Stimulated activated naive CD8-positive, alpha-beta T cell treated with anti-CD3 and anti-CD28 coated beads, Interleukin-15, amount 100 ng/mL, for 72 hours (primary cell): ENCODE measurements around the gene ARHGAP15.

ENCODE experiments used
- ATAC-seq: fragments of 150-1000 bp; cut with Tn5 transposase; 2 replicates; pipeline ENCODE4 v1.10.0; 2021; ENCODE audit warnings: mild to moderate bottlenecking, moderate library complexity
- DNase-seq, 2 donors: peaks; one replicate each; pipeline ENCODE4 v3.0.0; 2021 to 2022
- H3K27ac Mint-ChIP-seq, 2 donors: one replicate each; pipeline ENCODE4 v1.8.0; 2022; ENCODE audit warnings: mild to moderate bottlenecking in 2 of 2, mixed read lengths in 2 of 2, moderate library complexity in 2 of 2
- H3K27me3 Mint-ChIP-seq: one replicate; pipeline ENCODE4 v1.8.0; 2022; ENCODE audit warnings: mixed read lengths
- H3K4me1 Mint-ChIP-seq: one replicate; pipeline ENCODE4 v1.8.0; 2022; ENCODE audit warnings: mild to moderate bottlenecking, mixed read lengths
- H3K4me3 Mint-ChIP-seq, 2 donors: one replicate each; pipeline ENCODE4 v1.8.0; 2022; ENCODE audit warnings: mild to moderate bottlenecking in 2 of 2, mixed read lengths in 2 of 2, moderate library complexity in 1 of 2
- H3K9me3 Mint-ChIP-seq, 2 donors: one replicate each; pipeline ENCODE4 v1.8.0; 2022; ENCODE audit warnings: mixed read lengths in 2 of 2

The ARHGAP15 gene

DNA sequence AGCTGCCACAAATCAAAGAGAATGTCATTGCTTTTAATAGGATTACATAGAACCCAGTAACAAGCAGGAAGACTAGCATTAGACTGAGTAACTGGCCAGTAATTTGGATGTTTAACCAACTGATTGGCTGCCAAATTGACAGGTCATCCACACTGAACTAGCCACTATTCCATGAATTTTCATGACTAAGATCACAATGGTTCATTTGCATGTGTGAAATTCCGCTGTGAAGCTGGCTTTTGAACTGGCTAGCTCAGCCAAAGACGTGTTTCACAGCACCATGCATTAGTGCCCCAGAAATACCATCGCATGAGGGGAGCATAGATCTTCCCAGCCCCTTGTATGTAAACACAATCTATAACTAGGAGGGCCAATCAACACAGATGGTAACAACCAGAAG, 649.8 kb downstream of the ARHGAP15 start:
- Mint-ChIP-seq H3K4me1 (no peaks in the 10 kb centered on the region), H3K4me3 (no peak overlapping the region), H3K9me3 (peaks cover 0 to 4% of the 10 kb centered on the region in 2 donors), H3K27ac (no peak overlapping the region), H3K27me3 (no peaks in the 10 kb centered on the region)
- no peak for DNase-seq
- ATAC-seq: no peak

DNA sequence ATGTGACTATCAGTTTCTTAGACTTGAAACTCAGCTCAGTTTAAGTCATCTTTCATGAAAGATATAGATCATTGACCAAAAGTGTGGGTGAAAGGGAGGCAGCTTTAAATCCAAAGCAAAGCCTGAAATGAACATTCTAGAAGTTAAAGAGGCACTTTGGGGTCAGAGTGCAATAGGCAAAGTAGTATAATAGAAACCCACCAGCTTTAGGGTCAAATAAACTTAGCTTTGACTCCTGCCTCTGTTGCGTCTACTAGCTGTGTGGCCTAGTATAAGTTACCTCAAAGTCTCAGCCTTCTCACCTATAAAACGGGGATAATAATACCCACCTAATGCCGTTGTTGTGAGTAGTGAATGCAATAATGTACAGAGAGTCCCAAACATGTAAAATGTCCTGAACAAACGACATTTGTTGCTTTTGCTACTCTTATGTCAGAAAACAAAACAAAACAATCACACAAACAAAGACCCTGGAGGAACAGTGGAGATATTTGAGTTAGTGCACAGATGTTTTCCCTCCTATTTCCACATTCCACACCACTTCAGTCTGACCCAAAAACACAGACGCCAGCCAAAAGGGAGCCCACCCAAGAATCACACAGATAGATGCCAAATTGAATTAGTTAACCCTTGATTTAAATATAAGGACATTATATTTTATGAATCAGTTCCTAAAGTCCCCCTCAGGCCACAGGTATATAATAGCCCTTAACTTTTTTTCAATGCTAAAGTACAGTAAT, 657.0 kb downstream of the ARHGAP15 start:
- Mint-ChIP-seq H3K27ac (no peak overlapping the region), H3K4me3 (no peak overlapping the region), H3K9me3 (peaks cover 0 to 4% of the 10 kb centered on the region in 2 donors), H3K27me3 (peaks cover 23% of the 10 kb centered on the region), H3K4me1 (no peaks in the 10 kb centered on the region)
- ATAC-seq (no peak), DNase-seq (no peak)

DNA sequence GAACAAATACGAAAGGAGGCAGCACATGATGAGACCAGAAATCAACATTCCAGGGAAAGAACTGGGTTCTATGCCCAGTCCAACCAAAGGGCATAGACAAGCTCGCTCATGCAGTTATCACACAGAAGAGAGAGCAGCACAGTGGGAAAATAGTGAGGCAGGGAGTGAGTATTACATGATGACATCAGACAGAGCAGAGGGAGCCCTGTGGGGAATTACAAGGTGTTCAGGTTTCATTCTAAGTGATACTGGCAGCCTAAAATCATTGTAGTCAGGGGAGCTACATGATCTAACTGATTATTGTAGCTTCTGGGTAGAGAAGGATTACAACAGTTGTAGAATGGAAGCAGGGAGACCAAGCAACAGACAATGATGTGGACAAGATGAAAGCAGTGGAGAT, 658.5 kb downstream of the ARHGAP15 start:
- no peaks in the 10 kb centered on the region for H3K4me1 Mint-ChIP-seq
- peaks cover 0 to 4% of the 10 kb centered on the region in 2 donors for H3K9me3 Mint-ChIP-seq
- DNase-seq (no peak), ATAC-seq (no peak)
- H3K4me3 Mint-ChIP-seq: no peak overlapping the region
- H3K27me3 Mint-ChIP-seq: peaks cover 23% of the 10 kb centered on the region
- no peak overlapping the region for H3K27ac Mint-ChIP-seq

DNA sequence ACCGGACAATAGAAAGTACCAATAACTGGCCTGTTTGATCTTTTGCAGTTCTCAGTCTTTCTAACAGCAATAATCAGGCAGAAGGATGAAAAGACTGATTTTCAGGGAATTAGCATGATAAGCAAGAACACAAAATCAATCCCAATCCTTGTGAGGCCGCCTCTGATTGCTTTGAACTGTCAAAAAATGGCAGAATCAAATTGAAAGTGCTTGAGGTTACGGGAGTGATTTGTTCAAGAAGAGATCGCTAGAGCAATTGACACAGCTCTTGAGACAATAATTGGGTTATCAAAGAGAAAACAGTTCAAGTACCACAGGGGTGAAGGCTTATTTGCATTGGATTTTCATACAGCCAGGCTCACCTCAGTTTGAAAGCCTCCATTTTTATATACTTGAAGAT, 663.4 kb downstream of the ARHGAP15 start:
- H3K27me3 Mint-ChIP-seq: peaks cover 23% of the 10 kb centered on the region
- no peak for ATAC-seq
- no peak overlapping the region for H3K27ac Mint-ChIP-seq
- no peak for DNase-seq
- H3K4me3 Mint-ChIP-seq: no peak overlapping the region
- H3K9me3 Mint-ChIP-seq: no peaks in the 10 kb centered on the region
- no peaks in the 10 kb centered on the region for H3K4me1 Mint-ChIP-seq

DNA sequence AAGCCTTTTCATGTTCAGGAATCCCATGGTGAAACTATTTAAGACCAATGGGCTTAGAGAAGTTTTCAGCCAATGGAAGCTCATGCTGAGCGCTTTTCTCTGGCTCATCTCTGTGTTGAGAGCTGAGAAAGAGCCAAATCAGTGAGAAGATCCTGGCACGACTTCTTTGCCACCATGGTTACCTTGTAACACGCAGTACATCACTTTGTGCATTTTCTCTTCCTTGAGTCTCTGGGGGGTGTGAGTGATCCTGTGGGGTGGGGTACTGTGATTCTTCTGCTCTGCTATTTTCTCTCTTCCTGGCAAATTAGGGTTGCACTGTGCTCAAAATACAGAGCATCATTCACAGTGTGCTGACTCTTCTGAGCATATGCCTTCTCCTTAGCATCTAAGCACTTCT, 664.2 kb downstream of the ARHGAP15 start:
- H3K4me1 Mint-ChIP-seq: no peaks in the 10 kb centered on the region
- H3K9me3 Mint-ChIP-seq: no peaks in the 10 kb centered on the region
- no peak overlapping the region for H3K27ac Mint-ChIP-seq
- peaks cover 21% of the 10 kb centered on the region for H3K27me3 Mint-ChIP-seq
- DNase-seq (no peak), ATAC-seq (no peak)
- H3K4me3 Mint-ChIP-seq: no peak overlapping the region

DNA sequence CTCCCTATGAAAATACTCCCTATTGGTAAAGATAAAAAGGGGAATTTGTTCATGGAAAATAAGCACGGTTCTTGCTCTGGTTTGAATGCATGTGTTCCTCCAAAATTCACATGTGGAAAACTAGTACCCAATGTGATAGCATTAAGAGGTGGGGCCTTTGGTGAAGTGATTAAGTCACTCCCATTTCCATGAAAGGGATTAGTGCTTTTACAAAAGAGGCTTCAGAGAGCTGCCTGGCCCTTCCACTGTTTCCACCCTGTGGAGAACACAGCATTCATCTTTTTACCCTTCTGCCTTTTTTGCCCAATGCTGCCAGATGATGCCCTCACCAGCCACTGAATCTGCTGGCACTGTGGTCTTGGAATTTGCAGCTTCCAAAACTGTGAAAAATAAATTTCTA, 666.8 kb downstream of the ARHGAP15 start:
- Mint-ChIP-seq H3K4me3 (no peak overlapping the region), H3K4me1 (no peaks in the 10 kb centered on the region), H3K27me3 (no peaks in the 10 kb centered on the region), H3K9me3 (peaks cover 0 to 4% of the 10 kb centered on the region in 2 donors), H3K27ac (no peak overlapping the region)
- DNase-seq (no peak), ATAC-seq (no peak)

DNA sequence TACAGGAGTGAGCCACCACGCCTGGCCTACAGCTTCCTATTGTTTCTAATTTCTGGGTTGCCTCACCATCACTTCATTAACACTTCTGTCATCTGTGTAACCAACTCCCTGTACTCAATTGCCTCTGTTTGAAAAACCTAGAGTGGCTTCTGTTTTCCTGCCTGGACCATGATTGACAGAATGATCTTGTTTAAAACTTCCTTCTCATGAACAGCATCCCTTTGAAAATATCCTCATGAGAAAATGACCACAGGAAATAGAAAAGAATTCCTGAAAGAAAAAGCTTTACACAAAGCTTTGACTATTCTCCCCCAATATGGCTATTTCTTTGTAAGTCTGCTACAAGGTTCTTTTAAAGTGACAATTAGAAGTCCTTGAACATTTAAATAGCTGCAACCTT, 672.3 kb downstream of the ARHGAP15 start:
- H3K4me3 Mint-ChIP-seq: no peak overlapping the region
- H3K27me3 Mint-ChIP-seq: peaks cover 14% of the 10 kb centered on the region
- no peak for DNase-seq
- H3K9me3 Mint-ChIP-seq: peaks cover 0 to 4% of the 10 kb centered on the region in 2 donors
- H3K4me1 Mint-ChIP-seq: peaks cover 9% of the 10 kb centered on the region
- no peak overlapping the region for H3K27ac Mint-ChIP-seq
- ATAC-seq: no peak

DNA sequence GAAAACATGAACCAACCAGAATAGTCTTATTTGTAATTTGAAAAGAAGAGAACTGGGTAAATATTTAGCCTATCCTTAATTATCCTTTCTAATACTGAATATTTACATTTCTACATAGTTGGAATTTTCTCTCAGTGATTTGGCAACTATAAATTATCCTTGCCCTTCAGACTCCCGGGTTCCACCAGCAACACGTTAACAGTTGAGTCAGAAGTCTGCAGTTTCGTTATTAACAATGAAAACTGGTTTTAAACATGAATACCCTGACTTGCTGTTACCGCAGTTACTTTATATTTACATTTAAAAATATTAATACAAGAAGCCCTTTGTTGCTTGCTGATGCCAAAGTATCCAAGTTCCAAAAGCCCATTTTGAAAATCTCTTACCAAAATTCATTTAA, 673.0 kb downstream of the ARHGAP15 start:
- H3K9me3 Mint-ChIP-seq: peaks cover 0 to 4% of the 10 kb centered on the region in 2 donors
- no peak overlapping the region for H3K27ac Mint-ChIP-seq
- H3K4me3 Mint-ChIP-seq: no peak overlapping the region
- H3K27me3 Mint-ChIP-seq: peaks cover 15% of the 10 kb centered on the region
- peaks cover 9% of the 10 kb centered on the region for H3K4me1 Mint-ChIP-seq
- no peak for DNase-seq
- no peak for ATAC-seq

DNA sequence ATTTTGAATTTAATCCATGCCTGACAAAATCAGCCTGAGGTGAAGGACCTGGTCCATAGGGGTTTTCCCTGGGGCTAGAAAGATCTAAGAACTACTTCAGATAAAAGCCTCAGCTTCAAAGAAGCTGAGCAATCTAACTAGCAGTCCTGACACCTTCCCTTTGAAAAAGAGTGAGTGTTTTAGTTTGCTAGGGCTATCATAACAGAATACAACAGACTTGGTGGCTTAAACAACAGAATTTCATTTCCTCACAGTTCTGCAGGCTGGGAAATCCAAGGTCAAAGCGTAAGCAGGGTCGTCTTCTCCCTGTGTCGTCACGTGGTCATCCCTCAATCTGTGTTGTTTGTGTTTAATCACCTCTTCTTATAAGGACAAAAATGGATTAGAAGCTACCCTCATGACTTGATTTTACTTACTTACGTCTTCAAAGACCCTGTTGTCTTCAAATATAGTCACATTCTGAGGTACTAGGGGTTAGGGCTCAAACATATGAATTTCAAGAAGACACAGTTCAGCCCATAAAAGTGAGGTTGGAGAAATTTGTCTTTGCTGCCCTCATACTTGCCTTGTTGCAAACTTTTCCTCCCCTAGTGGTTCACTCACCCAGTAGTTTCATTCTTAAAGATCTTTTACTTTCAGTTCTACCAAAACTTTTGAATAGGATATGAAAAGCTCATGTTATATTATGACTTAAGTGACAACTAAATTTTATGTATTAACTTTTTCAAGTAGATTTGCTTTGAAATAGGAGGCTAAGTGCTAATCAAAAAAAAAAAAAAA, 673.8 kb downstream of the ARHGAP15 start:
- no peak overlapping the region for H3K27ac Mint-ChIP-seq
- H3K4me3 Mint-ChIP-seq: peak overlapping the region in 1 of 2 donors; percentile 39
- H3K4me1 Mint-ChIP-seq: peaks cover 9% of the 10 kb centered on the region
- DNase-seq: peak in 1 of 2 donors; percentile 8
- H3K9me3 Mint-ChIP-seq: peaks cover 0 to 4% of the 10 kb centered on the region in 2 donors
- H3K27me3 Mint-ChIP-seq: peaks cover 15% of the 10 kb centered on the region
- ATAC-seq: peak; percentile 87

DNA sequence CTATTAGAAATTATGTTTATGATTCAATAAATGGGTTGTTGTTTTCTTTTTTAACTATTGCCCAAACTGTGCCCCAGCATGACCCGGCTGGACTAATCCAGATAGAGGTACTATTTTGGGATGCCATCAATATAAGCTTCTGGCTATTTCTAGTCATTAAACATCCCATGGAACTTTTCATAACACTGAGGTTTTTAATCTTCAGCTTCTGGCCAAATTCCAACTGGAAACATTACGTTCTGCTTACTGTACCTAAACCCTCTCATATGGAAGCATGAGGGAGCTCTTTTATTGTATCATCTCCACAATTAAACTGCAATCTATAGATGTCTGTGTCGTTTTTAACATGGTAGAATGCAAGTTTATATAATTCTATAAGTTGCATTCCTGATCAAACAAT, 674.7 kb downstream of the ARHGAP15 start:
- Mint-ChIP-seq H3K4me3 (no peak overlapping the region), H3K27me3 (peaks cover 15% of the 10 kb centered on the region), H3K27ac (no peak overlapping the region), H3K4me1 (peaks cover 9% of the 10 kb centered on the region), H3K9me3 (peaks cover 0 to 4% of the 10 kb centered on the region in 2 donors)
- DNase-seq: no peak
- no peak for ATAC-seq

DNA sequence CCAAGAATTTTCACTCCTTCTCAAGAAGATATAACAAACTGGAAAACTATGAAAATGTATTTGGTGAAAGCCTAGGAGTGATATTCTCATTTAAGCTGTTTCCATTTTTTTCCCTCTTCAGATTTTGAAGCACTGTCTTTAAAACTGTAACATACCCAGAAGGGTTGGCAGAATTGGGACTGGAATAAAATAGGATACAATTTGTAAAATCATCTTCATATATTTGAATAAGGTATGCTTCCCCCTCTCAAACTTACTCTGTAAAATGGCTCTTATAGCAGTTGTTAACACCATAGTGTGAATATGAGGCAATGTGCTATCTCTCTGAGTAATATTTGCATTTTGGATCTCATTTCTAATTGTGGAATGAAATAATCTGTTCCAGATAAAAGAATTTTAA, 676.4 kb downstream of the ARHGAP15 start:
- Mint-ChIP-seq H3K4me3 (no peak overlapping the region), H3K9me3 (no peaks in the 10 kb centered on the region), H3K4me1 (peaks cover 9% of the 10 kb centered on the region), H3K27me3 (peaks cover 18% of the 10 kb centered on the region), H3K27ac (peak overlapping the region in 1 of 2 donors; percentile 34)
- ATAC-seq (no peak), DNase-seq (no peak)

DNA sequence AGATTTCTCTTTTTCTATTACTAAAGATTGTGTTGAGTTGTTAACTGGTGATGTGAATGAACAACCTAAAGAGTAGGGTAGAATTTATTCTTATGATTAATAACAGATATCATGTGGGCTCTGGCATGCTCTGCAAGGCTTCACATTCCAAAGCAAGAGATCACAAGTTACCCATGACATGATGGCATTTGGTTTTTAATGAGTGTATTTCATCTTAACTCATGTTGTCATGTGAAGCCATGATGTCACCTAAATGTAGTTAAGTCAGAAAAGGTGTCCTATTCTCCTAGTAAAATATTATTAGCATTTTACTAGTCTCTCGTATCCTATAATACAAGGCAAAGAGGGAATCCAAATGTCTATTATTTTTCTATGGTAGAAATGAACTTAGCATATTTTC, 678.0 kb downstream of the ARHGAP15 start:
- DNase-seq (no peak), ATAC-seq (no peak)
- no peak overlapping the region for H3K27ac Mint-ChIP-seq
- peaks cover 9% of the 10 kb centered on the region for H3K4me1 Mint-ChIP-seq
- peaks cover 5 to 9% of the 10 kb centered on the region in 2 donors for H3K9me3 Mint-ChIP-seq
- peaks cover 23% of the 10 kb centered on the region for H3K27me3 Mint-ChIP-seq
- no peak overlapping the region for H3K4me3 Mint-ChIP-seq

DNA sequence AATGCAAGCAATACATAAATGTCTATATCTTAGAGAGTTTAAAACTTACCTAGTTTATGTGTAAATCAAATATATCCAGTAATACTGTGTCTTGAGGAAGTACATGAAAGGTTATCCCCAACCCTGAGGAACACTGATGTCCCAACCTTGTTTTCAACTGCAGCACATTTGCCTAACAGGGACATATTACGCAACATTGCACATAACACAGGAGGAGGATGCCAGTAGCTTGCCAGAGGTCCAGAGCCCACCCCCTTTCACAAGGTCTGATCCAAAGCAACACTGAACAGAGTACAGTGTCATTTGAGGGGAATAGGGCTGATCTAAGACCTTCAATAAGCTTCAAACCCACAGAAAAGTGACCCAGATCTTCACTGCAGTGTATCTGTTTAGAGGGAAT, 678.5 kb downstream of the ARHGAP15 start:
- H3K4me3 Mint-ChIP-seq: no peak overlapping the region
- no peak for DNase-seq

DNA sequence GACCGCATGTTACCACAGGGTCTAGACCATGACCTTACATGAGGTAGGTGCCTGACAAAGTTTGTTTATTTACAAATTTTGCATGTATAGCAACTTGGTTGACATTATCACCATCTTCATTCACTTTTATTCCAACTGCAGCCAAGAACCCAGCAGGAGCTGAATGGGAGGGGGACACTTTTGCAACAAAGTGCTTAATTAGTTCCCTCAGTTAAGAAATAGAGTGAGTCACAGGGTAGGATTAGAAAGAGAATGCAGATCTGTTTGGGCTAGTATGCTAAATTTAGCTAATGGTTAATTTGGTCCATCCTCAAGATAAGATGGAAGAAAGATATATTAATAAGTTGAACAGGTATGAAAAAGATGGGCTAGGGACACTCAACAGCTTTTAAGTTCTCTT, 678.9 kb downstream of the ARHGAP15 start:
- H3K9me3 Mint-ChIP-seq: peaks cover 5 to 10% of the 10 kb centered on the region in 2 donors
- DNase-seq (no peak), ATAC-seq (no peak)
- H3K4me1 Mint-ChIP-seq: peaks cover 4% of the 10 kb centered on the region
- no peak overlapping the region for H3K4me3 Mint-ChIP-seq
- no peak overlapping the region for H3K27ac Mint-ChIP-seq
- H3K27me3 Mint-ChIP-seq: peaks cover 23% of the 10 kb centered on the region

More for the DNA sequence above, 678.5 kb downstream of the ARHGAP15 start:
- no peak overlapping the region for H3K27ac Mint-ChIP-seq
- ATAC-seq: no peak
- H3K4me1 Mint-ChIP-seq: peaks cover 9% of the 10 kb centered on the region
- H3K9me3 Mint-ChIP-seq: peaks cover 5 to 10% of the 10 kb centered on the region in 2 donors
- H3K27me3 Mint-ChIP-seq: peaks cover 23% of the 10 kb centered on the region

DNA sequence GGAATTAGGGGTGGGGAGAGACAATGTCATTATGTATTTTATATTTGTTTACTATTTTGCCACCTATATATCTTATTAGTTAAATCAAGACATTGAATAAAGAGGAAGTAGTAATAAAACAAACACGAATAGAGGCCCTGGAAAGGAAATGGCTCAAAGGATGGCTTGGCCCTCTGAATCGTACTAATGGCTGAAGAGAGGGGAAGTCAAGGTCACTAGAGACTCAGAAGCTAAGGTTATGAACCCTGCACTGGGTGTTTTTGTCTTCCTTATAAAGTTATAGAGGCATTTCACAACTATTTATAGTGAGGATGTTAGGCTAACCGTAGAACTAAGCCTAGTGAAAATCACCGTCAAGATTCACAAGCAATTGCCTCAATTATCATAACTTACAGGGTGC, 685.9 kb downstream of the ARHGAP15 start:
- Mint-ChIP-seq H3K27ac (no peak overlapping the region), H3K4me3 (no peak overlapping the region), H3K27me3 (peaks cover 12% of the 10 kb centered on the region), H3K4me1 (no peaks in the 10 kb centered on the region), H3K9me3 (peaks cover 5 to 10% of the 10 kb centered on the region in 2 donors)
- ATAC-seq (no peak), DNase-seq (no peak)

DNA sequence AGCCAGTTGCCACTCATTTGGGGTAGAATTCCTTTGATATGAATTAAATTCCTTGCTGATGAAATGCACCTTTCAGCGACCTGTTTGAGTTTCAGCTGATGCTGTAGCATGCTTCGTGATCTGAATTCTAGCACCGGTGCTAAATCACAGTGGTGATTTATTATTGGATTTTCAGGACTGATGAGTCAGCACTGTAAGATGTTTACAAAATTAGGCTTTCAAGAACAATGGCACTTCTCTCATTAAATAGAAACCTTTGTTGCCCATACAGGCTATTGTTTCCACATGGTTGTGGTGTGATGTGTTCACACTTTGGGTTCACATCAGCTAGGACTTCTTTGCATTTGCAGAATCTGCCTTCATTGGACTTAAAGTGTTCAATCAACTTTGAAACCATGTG, 687.7 kb downstream of the ARHGAP15 start:
- H3K4me3 Mint-ChIP-seq: no peak overlapping the region
- peaks cover 8% of the 10 kb centered on the region for H3K27me3 Mint-ChIP-seq
- H3K9me3 Mint-ChIP-seq: peaks cover 2 to 4% of the 10 kb centered on the region in 2 donors
- DNase-seq: no peak
- ATAC-seq: no peak
- no peak overlapping the region for H3K27ac Mint-ChIP-seq
- no peaks in the 10 kb centered on the region for H3K4me1 Mint-ChIP-seq
